Thoracic aorta (tissue), 2 donors: ENCODE data around the gene SLIT3. TPM values are rescaled to one million over a fixed set of nuclear protein-coding genes. Genes with fewer than 3 reads are reported as not detected.

Experiments
- ATAC-seq: fragments of 150-250 bp; one replicate; pipeline ENCODE4 v1.8.0; 2017; ENCODE audit warnings: low read depth; ENCODE audit not compliant: insufficient number of reproducible peaks, low FRiP score
- DNase-seq: peaks from one replicate; pipeline ENCODE4 v3.0.0-alpha.2; 2020; ENCODE audit warnings: low spot score
- H3K27ac ChIP-seq, 2 donors: fragments of 200-600 bp; sonication (generic); 1 replicate in 1 of 2; 2 replicates in 1 of 2; pipeline ENCODE4 v1.5.1; 2016; ENCODE audit warnings: mild to moderate bottlenecking in 2 of 2, moderate library complexity in 2 of 2
- H3K27me3 ChIP-seq: fragments of 200-600 bp; sonication (generic); replicated peaks from 2 replicates; pipeline ENCODE4 v1.6.0; 2016; ENCODE audit warnings: mild to moderate bottlenecking; ENCODE audit not compliant: insufficient read depth
- H3K36me3 ChIP-seq: fragments of 200-600 bp; sonication (generic); one replicate; pipeline ENCODE4 v1.5.1; 2016
- H3K4me1 ChIP-seq, 2 donors: fragments of 200-600 bp; sonication (generic); 1 replicate in 1 of 2; 2 replicates in 1 of 2; pipeline versions ENCODE4 v1.5.1 to v1.6.0; 2016; ENCODE audit warnings: low read depth in 2 of 2, mild to moderate bottlenecking in 1 of 2; ENCODE audit not compliant: control insufficient read depth in 1 of 2
- H3K4me3 ChIP-seq: fragments of 200-600 bp; sonication (generic); 2 replicates; pipeline ENCODE4 v1.5.1; 2016; ENCODE audit warnings: mild to moderate bottlenecking
- H3K9me3 ChIP-seq: fragments of 200-600 bp; sonication (generic); 2 replicates; pipeline ENCODE4 v1.5.1; 2016
- total RNA-seq, 2 donors: library from RNA; depleted of rRNA; stranded (reverse); fragments of >200 nt; gene quantifications; one replicate each; pipeline versions ENCODE4 v1.1.0 to v1.2.3, GENCODE V29; 2016
- TF ChIP-seq, protein P1 (sequence below): fragments of 200-600 bp; sonication (generic); IDR thresholded peaks from one replicate; pipeline ENCODE4 v1.5.1; 2019; ENCODE audit warnings: antibody characterized with exemption

SLIT3 gene
- total RNA-seq, 2 donors from 2014 or later: 80.1 to 86.9 TPM

DNA sequence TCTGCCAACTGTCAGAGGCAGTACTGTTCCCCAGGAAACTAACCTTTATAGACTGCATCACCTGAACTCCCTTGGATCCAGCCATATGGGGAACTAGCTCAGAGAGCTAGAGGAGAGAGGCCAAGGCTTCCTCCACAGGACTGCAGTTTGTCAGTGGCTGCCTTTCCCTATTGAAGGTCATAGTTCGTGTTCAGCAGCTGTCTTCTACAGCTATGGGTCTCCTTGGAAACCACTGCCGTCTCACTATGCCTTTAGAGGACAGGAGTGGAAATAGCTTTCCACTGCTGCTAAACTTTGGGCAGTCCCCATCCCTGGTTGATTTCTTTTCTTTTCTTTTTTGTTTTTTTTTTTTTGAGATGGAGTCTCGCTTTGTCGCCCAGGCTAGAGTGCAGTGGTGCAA, 4.4 kb upstream of the SLIT3 start:
- Histone ChIP-seq H3K4me3 (no peak overlapping the region), H3K27ac (no peak overlapping the region), H3K27me3 (no peaks in the 10 kb centered on the region), H3K36me3 (no peaks in the 10 kb centered on the region), H3K9me3 (no peaks in the 10 kb centered on the region), H3K4me1 (peaks cover 10 to 12% of the 10 kb centered on the region in 2 donors)
- ATAC-seq: no peak
- TF ChIP-seq, protein P1, sequence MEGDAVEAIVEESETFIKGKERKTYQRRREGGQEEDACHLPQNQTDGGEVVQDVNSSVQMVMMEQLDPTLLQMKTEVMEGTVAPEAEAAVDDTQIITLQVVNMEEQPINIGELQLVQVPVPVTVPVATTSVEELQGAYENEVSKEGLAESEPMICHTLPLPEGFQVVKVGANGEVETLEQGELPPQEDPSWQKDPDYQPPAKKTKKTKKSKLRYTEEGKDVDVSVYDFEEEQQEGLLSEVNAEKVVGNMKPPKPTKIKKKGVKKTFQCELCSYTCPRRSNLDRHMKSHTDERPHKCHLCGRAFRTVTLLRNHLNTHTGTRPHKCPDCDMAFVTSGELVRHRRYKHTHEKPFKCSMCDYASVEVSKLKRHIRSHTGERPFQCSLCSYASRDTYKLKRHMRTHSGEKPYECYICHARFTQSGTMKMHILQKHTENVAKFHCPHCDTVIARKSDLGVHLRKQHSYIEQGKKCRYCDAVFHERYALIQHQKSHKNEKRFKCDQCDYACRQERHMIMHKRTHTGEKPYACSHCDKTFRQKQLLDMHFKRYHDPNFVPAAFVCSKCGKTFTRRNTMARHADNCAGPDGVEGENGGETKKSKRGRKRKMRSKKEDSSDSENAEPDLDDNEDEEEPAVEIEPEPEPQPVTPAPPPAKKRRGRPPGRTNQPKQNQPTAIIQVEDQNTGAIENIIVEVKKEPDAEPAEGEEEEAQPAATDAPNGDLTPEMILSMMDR: no peak
- DNase-seq: no peak

GRCh38 chr5:169304175-169304574, 3.2 kb upstream of the SLIT3 start:
- Histone ChIP-seq H3K27ac (no peak overlapping the region), H3K36me3 (no peaks in the 10 kb centered on the region), H3K4me1 (peaks cover 10 to 14% of the 10 kb centered on the region in 2 donors), H3K9me3 (no peaks in the 10 kb centered on the region), H3K4me3 (no peak overlapping the region), H3K27me3 (no peaks in the 10 kb centered on the region)
- TF ChIP-seq, protein P1: no peak
- ATAC-seq (no peak), DNase-seq (no peak)

DNA sequence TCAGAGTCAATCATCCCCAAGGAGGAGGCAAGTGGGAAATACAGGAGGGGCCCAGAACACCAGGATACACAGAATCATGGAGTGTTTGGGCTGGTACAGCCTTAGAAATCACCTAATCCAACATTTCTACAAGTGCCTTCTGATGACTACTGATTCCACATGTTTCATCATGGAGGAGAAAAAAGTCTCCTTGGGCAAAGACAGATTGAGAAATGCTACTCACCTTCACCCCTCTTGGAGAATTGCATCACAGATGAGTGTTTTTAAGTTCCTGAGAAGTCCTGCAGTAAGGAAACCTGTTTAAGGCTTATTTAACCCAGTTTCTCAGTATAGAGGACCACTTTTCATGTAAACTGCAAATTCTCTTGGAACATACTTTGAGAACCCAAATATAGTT, 2.2 kb upstream of the SLIT3 start:
- Histone ChIP-seq H3K27ac (no peak overlapping the region), H3K4me3 (no peak overlapping the region), H3K36me3 (no peaks in the 10 kb centered on the region)

DNA sequence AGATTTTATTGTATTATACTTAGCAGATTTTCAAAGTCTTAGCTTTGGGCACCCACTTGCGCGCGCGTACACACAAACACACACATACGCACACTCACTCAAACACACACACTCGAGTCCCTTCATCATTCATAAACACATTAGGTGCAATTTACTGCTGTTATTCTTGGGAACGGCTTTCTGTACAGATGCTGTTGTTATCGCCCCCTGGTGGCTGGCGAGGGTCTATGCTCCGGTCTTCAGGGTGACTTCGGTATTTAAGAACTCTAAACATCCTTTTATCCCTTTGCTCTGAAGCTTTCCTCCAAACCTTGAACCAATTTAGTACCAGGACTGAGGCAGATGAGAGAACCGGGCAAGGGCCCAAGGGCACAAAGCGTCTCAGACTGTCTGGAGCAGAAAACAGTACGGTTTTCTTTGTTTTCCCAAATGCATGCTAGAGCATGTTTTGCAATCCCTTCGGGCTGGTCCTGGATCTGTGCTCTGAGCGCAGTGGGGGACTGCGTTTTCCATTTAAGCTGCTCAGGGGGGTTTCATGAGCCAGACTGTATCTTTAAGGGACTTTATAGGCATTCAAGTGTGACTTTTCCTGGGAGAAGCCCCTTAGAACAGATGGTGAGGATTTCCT, 1.7 kb upstream of the SLIT3 start:
- DNase-seq (no peak), ATAC-seq (peak; percentile 30)
- H3K4me3 ChIP-seq: peak overlapping the region; percentile 70
- H3K36me3 ChIP-seq: no peaks in the 10 kb centered on the region
- no peaks in the 10 kb centered on the region for H3K9me3 ChIP-seq
- TF ChIP-seq, protein P1: peak; percentile 92
- peaks cover 10 to 29% of the 10 kb centered on the region in 2 donors for H3K4me1 ChIP-seq
- no peak overlapping the region for H3K27ac ChIP-seq
- H3K27me3 ChIP-seq: no peaks in the 10 kb centered on the region

More for the DNA sequence above, 2.2 kb upstream of the SLIT3 start:
- no peaks in the 10 kb centered on the region for H3K9me3 ChIP-seq
- DNase-seq: no peak
- no peaks in the 10 kb centered on the region for H3K27me3 ChIP-seq
- no peak for ATAC-seq
- H3K4me1 ChIP-seq: peaks cover 10 to 24% of the 10 kb centered on the region in 2 donors
- TF ChIP-seq, protein P1: no peak

- Histone ChIP-seq H3K9me3 (no peaks in the 10 kb centered on the region), H3K27me3 (no peaks in the 10 kb centered on the region), H3K4me3 (peak overlapping the region; percentile 70), H3K27ac (peak overlapping the region; percentile 50 to 51), H3K36me3 (no peaks in the 10 kb centered on the region), H3K4me1 (peaks cover 11 to 36% of the 10 kb centered on the region in 2 donors)
- DNase-seq: no peak
- peak; percentile 1 for ATAC-seq
- TF ChIP-seq, protein P1: no peak
Observed at GRCh38 chr5:169301986-169302385, 1.0 kb upstream of the SLIT3 start.
